Suppressor macrophage treated with lipopolysaccharide for 4 hours (primary cell): ENCODE data around the gene SLC7A10.

ENCODE experiments used
- DNase-seq: peaks from one replicate; pipeline ENCODE4 v3.0.0-alpha.2; 2020

Gene SLC7A10

DNA sequence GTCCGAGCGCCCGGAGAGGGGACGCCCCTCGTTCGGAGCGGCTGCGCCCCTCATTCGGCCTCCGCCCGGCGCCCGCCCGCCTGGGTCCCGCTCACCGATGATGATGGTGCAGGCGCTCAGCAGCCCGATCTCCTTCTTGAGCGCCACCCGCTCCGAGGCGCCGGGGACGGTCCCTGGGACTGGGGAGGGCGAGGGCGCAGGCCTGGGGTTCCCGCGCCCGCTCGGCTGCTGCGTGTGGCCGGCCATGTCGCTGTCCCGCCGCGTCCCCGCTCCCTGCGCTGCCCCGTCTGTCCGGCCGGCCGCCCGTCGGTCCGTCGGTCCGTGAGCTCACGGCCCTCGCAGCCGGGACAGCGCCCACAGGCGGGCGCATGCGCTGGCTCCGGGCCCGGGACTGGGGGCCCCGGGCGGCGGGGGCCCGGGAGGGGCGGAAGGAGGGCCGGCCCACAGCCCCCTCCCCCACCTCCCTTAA is at the start of gene SLC7A10:
TSS of gene SLC7A10 (minus strand) at position 393 of the 469 bp plus-strand sequence. CDS start at position 246, 147 bp downstream.
- DNase-seq, result no peak

DNA sequence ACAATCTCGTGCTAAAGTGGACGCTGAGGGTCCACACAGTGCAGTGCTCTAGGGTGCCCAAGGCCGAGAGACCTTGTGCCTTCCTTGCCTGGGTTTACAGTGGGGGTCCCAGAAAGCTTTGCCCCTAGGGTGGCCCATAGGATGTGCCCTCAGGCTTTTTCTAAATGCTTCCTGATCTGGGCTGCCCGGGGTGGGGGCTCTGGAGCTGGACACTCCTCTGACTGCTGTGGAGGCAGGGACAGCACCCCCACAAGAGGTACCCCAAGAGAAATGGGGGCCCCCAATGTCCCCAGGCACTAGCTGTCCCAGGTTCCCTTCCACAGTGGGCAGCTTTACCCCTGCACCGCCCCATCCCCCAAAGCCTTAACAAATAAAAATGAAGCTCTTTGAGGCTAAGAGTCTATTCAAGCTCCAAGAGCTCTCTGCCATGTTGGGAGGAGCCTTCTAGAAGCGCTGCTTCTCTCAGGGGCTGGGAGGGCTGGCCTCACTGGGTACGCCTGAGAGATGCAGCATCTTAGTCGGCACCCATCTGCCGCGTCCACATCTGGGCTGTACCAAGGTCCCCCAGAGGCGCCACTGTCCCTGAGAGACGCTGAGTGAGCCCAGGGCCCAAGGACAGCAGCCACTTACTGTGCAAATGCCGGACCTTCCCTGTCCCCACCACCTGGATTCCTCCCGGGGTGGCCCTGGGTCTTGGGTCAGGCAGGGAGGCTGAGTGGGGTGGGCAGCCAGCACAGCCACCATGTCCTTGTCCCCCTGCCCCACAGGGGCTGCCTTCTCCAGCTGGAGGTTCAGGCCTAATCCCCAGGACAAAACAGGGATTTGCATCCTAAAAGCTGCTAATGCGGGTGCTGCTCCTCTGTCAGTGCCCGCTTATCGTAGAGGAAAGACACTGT is 49.3 kb upstream of the SLC7A10 start:
- DNase-seq, result no peak

DNA sequence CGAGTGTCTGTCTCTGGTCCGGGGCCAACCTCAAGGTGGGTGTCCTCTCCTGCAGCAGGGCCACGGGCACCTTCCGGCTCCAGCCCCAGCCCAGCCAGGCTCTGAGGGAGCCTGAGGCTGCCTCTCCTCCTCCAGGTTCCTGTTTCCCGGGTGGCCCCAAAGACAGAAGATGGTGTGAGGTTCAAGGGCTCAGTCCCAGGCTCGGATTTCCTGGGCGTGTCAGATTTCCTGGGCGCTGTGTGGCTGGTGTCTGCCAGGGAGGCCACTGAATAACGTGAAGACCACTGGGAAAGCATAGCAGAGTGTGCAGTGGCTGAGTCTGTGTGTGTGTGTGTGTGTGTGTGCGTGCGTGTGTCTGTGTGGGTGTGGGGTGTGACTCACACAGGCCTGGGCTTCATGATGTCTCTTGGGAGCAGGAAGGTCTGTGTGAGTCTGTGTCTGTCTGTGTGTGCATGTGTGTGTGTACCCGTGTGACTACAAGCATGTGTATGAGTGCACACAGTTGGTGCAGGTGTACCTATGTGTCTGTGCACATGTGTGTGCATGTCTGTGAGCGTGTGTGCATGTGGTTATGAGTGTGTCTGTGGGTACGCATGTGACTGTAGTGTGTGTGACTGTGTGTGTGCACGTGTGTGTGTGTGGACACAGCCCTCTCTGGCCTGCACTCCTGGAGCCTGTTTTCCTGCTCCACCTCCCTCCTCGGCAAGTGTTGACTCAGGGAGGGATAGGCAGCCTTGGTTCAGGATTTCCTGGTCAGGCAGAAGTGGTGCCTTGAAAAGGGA is 48.4 kb upstream of the SLC7A10 start:
- DNase-seq, result peak; percentile 77

DNA sequence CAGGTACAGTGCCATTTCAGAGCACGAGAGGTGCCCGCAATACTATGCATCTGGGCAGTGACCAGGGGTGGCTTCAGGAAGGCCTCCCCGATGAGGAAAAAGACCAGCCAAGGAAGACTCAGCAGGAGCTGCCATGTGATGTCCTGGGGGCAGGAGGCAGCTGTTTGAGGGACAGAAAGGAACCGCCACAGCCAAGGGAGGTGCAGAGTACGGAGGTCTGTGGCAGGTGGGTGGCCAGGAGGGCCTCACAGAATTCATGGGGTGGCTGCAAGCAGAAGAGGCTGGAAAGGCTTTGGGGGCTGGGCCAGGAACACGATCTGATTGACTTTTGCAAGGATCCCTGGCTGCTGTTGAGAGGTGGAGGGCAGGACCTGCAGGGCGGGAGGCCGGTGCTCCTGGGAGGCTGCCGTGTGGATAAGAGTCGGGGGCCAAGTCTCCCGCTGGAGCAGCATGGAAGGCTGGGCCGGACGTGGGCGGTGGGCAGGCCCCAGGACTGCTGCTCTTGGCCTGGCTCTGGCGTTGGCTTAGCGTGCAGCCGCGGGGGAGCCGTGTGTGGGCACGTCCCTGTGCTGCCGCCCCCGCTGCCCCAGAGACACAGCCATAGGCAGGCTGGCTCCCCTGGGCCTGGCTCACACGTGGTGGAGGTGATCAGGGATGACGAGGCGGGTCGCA is 47.6 kb upstream of the SLC7A10 start:
- DNase-seq, result no peak

DNA sequence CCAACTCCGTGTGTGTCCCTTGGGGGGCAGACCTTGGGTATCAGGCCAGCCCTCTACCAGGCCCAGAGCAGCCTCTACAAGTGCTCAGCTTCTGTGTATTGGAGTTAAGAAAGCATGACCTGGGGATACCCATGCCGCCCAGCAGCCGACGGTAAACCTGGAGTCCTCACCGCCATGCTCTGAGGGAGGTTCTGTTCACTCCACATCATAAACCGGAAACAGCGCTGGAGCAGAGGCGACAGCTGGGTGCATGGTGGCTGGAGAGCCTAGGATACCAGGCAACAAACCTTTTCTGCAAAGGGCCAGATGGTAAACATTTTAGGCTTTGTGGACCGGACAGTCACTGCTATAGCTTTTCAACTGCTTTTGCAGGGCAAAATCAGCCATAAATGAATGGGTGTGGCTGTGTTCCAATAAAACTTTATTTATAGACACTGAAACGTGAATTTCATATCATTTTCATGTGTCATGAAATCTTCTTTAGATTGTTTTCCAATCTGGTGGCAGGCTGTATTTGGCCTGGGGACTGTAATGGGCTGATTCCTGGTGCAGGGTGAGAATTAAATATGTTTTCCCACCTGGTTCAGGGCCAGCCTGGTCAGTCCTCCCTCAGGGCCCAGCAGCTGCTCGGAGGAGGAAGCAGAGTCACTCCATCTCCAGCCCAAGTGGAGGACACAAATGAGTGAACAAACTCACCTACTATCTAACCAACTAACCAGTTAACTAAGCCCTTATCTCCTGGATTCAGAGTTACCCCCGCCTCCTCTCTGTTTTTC is 45.8 kb upstream of the SLC7A10 start:
- DNase-seq, result no peak

DNA sequence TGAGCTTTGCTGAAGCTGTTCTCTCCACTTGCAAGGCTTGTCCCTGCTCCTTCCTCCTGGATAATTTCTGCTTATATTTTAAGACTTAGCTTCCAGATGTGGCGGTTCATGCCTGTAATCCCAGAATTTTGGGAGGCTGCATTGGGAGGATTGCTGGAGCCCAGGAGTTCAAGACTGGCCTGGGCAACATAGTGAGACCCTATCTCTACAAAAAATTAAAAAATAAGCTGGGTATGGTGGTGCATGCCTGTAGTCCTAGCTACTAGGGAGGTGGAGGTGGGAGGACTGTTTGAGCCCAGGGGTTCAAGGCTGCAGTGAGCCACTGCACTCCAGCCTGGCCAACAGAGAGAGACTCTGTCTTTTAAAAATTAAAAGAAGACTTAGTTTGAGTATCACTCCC is 45.1 kb upstream of the SLC7A10 start:
- no peak for DNase-seq

DNA sequence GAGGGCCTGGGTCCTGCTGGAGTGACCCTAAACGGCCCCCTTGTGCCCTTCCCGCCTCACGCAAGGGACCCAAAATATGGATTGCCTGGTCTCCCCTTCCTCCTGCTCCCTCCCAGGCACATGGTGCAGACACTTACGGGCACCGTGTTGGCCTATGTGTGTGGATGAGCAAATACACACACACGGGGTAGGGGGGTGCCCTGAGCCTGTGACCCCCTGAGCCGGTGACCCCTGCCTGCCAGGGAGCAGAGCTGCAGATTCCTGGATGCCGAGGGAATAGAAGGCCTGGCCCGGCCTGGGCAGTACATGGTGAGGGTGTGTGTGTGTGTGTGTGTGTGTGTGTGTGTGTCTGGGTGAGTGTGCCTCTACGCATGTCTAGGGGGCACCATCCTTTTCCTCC is 43.4 kb upstream of the SLC7A10 start:
- DNase-seq, result no peak

DNA sequence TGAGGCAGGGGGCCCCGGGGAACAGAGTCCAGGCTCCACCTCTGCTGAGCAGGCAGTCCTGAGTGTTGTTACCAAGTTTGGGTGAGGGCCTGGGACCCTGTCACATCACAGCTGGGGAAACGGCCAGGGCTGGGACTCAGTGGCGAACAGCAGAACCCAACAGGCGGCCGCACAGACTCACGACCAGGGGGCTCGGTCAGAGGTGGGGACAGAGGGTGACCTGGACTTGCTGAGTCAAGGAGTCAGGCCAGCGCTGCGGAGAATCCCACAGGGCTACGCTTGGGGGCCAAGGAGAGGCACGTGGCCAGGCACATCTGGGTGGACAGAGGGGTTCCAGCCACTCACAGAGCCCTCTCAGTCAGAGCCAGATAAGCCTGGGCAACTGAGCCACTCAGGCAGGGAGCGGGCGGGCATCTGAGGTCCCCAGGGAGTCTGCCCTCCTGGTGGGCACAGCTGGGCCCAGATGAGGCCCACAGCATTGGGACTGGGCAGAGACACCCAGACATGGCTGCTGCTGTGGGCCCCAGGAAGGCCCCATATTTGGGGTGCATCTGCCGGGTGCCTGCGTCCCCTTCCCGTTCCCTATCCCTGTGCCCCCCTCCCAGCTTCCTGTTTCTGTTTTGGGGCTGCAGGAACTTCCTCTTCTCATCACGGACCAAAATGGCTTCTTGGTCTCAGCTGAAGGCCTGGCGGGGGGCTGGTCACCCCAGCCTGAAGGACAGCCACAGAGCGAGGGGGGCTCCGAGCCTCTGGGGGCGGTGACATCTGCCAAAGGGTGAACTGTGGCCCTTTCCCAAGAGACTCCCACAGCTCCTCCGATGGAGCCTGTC is 42.7 kb upstream of the SLC7A10 start:
- peak; percentile 45 for DNase-seq

DNA sequence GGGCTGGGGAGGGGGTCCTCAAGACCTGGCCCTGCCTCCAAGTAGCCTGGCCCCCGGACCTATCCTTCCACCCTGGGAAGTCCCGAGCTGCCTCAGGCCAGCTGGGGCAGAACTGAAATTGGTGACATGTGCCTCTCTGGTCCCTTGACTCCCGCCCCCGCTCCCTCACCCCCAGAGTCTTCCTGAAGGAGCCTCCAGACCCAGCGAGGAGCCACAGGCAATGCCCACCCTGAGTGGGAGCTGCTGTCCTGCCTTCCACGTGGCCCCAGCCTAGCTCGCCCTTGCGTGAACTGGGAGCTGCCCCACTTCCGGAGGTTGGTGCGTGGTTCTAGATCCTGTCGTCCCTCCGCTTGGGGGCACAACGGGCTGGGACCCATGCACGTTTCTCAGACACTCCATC is 42.1 kb upstream of the SLC7A10 start:
- DNase-seq, result peak; percentile 72

DNA sequence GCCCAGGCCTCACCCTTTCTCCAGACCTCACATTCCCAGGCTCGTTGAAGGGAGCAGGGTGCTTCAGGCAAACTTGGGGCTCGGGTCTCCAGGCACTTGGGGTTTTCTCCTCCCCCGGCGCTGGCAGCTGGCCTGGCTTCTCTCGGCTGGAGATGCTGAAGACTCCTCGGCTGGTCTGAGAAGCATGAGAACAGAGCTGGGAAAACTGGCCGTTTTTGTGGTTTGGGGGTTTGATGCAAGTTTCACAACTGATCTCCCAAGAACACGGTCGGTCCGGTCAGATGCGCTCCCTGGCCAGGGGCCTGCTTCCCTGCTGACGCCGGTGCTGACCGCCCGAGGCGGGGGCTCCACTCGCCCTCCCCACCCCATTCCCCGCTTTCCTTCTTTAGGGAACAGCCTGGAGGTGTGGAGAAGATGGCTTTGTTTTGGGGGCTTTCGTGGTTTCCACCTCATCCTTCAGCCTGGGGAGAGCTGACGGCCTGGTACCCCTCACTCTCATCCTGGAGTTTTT is 41.4 kb upstream of the SLC7A10 start:
- DNase-seq, result no peak

DNA sequence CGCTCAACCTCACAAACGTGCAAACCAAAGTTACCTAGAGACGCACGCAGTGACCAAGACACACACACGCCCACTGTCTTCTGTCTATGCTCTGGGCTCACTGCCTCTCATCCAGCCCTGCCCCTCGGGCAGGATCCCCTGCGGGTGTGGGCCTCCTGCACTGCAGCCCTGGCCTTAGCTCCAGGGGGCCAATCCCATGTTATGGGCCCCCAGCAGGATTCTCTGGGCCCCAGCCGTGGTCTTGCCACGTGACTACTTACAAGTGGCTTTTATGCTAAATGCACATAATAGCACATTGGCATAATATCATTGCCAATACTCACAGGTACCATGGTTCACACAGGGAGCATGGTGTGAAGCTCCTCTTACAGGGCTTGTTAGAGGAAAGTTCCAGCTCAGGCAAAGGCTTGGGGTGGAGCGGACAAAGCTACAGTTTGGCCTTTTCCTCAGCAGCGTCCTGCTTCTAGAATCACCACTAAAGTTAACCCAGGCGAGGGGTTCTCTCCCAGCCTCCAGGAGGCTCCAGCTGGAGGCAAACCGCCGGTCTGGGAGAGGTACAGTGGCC is 39.3 kb upstream of the SLC7A10 start:
- no peak for DNase-seq

DNA sequence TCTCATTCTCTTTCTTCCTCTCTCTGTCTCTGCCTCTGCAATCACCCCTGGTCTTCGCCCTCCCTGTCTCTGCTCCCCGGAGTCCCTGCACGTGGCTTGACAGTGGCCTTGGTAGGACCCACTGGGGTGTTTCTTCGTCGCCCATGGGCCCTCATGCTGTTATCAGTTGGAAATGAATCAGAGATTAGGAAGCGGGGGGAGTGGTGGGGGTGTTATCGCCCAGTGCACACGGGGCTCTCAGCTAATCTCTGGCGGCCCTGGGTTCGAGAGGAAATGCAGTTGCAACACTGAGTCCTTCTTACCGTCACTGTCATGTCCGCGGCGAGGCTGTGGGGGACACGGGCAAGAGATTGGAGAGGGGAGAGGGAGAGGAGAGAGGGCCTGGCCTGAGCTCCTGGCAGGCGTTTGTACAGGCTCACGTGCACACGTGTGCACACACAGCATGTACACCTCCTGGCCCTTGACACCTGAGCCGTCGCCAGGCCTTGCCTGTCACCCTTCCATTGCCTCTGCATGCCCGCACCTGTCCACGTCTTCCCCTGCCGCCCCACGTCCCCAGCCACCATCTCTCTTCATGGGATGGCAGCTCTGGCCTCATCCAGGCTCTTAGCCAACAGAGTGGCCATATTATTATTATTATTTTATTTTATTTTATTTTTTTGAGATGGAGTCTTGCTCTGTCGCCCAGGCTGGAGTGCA is 37.8 kb upstream of the SLC7A10 start:
- DNase-seq, result no peak

DNA sequence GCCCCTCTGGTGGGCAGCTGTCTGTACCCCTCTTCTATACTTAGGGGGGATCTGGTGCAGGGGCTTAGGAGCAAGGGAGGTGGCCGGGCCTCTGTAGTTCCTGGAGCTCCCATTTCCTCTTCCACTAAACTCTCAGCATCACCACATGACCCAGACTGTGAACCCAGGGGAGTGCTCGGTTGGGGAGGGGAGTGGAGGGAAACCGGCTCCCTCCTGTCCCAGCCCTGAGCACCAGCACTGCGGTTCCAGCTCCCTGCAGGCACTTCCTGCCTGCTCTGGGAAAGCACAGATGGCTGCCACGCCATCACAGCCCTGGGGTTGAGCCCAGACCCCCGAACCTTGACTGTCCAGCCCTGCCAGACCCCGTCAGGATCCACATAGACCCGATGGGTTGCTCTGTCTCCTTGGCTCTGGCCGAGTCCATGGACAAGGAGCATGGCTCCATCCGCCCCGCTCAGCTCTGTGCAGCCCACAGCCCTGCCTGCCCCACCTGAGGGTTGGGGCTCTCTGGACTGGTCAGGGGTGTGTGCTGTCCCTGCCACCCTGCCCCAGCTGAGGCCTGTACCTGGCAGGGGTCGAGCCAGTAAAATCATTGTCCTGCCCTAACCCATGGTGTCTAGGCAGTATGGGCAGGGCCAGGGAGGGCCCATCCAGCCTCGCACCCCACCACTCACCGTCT is 36.0 kb upstream of the SLC7A10 start:
- no peak for DNase-seq

DNA sequence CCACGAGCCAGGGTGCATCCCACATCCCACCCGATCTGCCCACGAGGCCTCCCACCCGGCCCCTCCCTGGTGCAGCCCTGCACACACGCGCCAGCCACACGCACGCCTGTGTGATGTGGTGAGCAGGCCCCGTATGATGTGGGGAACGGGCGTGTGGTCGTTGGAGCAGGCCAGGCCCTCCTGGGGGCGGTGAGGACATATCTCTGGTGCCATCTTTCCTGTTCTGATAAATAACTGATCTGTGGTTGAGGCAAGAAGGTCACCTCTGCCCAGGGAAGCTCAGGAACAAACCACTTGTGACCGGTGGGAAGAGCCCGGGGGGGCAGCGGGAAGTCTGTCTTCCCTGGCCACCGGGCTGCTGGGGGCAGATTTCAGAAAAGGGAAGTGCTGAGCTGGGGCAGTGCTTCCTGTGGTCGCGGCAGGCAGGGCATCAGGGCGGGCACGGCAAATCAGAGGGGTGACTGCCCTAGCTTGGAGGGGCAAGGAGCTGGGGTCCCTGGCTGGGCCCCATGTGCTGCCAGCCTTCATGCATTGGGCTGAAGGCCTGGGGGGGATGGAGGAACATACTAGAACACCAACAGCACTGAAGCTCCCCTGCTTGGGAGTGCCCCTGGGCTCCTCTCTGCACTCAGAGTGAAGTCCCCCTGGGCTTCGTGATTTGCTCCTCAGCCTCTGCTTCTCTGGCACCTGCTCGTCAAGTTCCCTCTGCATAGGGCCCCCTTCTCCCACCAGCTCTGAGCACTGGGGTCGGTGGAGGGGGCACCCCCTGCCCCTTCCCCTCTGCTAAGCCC is 35.2 kb upstream of the SLC7A10 start:
- peak; percentile 65 for DNase-seq

DNA sequence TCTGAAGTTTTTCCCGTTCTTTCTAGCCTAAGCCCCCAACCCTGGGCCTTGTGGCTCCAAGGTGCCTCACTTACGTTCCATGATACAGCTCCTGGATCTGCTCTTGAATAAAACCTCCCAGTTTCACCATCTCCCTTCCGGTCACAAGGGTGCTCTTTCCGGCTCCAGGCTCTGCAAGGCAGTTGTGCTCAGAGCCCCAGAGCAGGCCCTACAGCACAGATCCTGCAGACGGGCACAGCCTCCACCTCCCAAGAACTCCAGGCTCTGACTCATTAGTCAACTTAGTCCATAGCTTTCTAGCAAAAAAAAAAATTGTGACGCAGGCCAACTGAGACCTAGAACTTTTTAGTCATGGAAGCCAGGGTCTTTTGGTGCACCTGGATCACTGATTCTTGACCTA is 33.9 kb upstream of the SLC7A10 start:
- peak; percentile 88 for DNase-seq

DNA sequence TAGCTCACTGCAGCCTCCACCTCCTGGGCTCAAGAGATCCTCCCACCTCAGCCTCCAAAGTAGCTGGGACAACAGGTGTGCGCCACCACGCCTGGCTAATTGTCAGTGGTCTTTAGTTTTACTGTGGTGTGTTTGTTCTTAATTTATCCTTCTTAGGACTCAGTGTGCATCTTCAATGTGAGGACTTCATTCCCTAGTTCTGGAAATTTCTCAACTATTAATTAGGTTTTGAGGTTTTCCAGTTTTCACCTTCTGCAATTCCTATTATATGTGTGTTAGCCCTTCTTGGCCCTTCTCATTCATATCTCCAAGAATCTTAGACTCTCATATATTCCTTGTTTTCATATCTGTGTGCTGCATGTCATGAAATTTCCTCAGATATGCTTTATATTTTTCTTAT is 32.2 kb upstream of the SLC7A10 start:
- DNase-seq, result no peak

DNA sequence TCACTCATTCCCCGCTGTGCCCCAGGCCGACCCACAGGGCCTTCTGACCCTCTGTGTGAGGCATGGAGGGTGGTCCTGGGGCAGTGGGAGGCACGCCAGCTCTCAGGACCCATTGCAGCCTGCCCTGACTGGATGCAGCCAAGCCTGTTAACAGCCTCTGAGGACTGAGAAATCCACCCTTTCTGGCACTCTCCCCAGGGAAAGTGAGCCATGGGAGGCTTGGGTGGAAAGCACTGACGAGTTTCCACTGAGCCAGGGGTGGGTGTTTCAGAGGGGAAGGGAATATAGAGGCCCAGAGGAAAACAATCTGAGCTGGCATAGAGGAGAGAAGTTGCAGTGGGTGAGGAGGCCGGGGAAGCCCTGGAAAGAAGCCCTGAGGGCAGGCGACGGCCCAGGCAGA is 30.6 kb upstream of the SLC7A10 start:
- no peak for DNase-seq

DNA sequence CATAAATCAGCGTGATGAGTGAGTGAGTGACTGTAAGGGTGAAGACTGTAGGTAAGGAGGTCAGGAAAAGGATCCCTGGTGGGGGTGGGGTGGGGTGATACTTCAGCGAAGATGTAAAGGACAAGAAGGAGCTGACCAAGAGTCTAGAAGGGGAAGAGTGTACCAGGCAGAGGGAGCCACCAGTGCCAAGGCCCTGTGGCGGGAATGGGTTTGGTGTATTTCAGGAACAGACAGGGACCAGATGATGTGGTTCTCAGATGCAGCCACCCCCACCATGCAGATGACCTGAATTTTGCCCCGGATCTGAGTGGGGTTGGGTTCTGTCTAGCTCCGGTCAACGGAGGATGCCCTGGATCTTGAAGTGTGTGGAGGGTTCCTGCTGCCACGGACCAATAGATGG is 30.1 kb upstream of the SLC7A10 start:
- no peak for DNase-seq

DNA sequence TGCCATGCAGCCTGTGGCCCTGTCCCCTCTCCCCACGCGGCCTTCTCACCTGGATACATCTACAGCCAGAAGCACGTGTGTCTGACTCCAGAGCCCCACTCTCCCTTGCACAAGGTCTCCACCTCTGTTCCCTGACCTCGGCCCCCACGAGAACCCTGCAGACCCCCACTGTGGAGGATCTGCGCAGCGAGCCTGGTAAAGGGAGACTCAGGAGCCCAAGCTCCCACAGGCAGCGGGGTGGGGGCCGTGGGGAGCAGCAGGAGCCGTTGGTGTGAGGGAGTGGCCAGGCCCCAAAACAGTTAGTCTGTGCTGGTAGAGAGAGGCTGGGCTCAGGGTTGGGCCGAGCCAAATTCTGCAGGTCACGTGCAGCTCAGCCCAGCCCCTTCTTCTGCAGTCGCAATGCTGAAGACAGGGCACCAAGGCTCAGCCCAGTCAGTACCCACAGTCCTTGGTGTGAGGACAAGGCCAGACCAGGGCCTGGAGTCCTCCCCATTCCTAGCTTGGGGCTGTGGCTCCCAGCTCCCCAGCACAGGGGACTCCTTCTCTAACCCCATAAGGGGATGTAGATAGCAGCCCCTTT is 28.7 kb upstream of the SLC7A10 start:
- no peak for DNase-seq
